SU-DHL-6 (cell line): Measurements from ENCODE around the gene MTHFD2.

Source experiments
- H2AFZ ChIP-seq: fragments of 200-600 bp; sonication (generic); 2 replicates; pipeline ENCODE4 v1.6.1; 2014; ENCODE audit warnings: low read depth, mild to moderate bottlenecking, moderate library complexity, mixed read lengths, antibody characterized with exemption, low read length; ENCODE audit not compliant: severe bottlenecking
- H3F3A ChIP-seq: fragments of 200-600 bp; shearing (Covaris generic); 2 replicates; pipeline ENCODE4 v1.6.0; 2016; ENCODE audit warnings: antibody characterized with exemption, mild to moderate bottlenecking; ENCODE audit not compliant: insufficient read depth
- H3K27ac ChIP-seq: fragments of 200-600 bp; sonication (generic); 2 replicates; pipeline ENCODE4 v1.5.1; 2016; ENCODE audit warnings: low read depth, mild to moderate bottlenecking, low read length, moderate library complexity, mixed read lengths
- H3K27me3 ChIP-seq: fragments of 200-600 bp; sonication (generic), shearing (Covaris generic); 2 replicates; pipeline ENCODE4 v1.6.0; 2014; ENCODE audit warnings: mild to moderate bottlenecking, low read length
- H3K36me3 ChIP-seq: fragments of 200-600 bp; sonication (generic); 2 replicates; pipeline ENCODE4 v1.6.1; 2014; ENCODE audit warnings: mild to moderate bottlenecking, low read length, mixed read lengths
- H3K4me2 ChIP-seq: fragments of 300-600, 200-600 bp; shearing (Covaris generic), sonication (generic); 2 replicates; pipeline ENCODE4 v1.6.0; 2014; ENCODE audit warnings: low read length, low read depth, mild to moderate bottlenecking; ENCODE audit not compliant: poor library complexity, severe bottlenecking
- H3K4me3 ChIP-seq: fragments of 200-600 bp; sonication (generic); 2 replicates; pipeline ENCODE4 v1.5.1; 2014; ENCODE audit warnings: antibody characterized with exemption, low read length, mild to moderate bottlenecking, mixed read lengths; ENCODE audit not compliant: insufficient read depth, poor library complexity, severe bottlenecking
- H3K79me2 ChIP-seq: fragments of 200-600 bp; sonication (generic); 2 replicates; pipeline ENCODE4 v1.6.1; 2014; ENCODE audit warnings: mild to moderate bottlenecking, low read length, moderate library complexity; ENCODE audit not compliant: insufficient read depth
- H3K9ac ChIP-seq: fragments of 200-600 bp; sonication (generic); 2 replicates; pipeline ENCODE4 v1.7.0; 2014; ENCODE audit warnings: mild to moderate bottlenecking, low read length
- H3K9me2 ChIP-seq: fragments of 200-600 bp; sonication (generic); replicated peaks from 2 replicates; pipeline ENCODE4 v1.6.1; 2014; ENCODE audit warnings: low read length; ENCODE audit not compliant: insufficient read depth
- H3K9me3 ChIP-seq: fragments of 200-600 bp; sonication (generic); 2 replicates; pipeline ENCODE4 v1.6.1; 2014; ENCODE audit warnings: low read length, mixed read lengths; ENCODE audit not compliant: insufficient read depth
- H4K20me1 ChIP-seq: fragments of 200-600 bp; sonication (generic); 2 replicates; pipeline ENCODE4 v1.6.1; 2014; ENCODE audit warnings: low read depth, mild to moderate bottlenecking, antibody characterized with exemption, low read length, moderate library complexity, mixed read lengths
- CTCF ChIP-seq: fragments of 200-600 bp; sonication (generic); IDR thresholded peaks from one replicate; pipeline ENCODE4 v1.5.1; 2017; ENCODE audit warnings: antibody characterized with exemption, mild to moderate bottlenecking, low read length, moderate library complexity; ENCODE audit not compliant: insufficient read depth, poor library complexity, severe bottlenecking
- EZH2phosphoT487 ChIP-seq: fragments of 200-600 bp; sonication (generic), shearing (Covaris generic); conservative IDR thresholded peaks from 2 replicates; pipeline ENCODE4 v1.6.1; 2018; ENCODE audit warnings: mild to moderate bottlenecking, antibody characterized with exemption, low read length, moderate library complexity, mixed read lengths

The MTHFD2 gene

GRCh38 chr2:74260495-74260894 lies 62.1 kb downstream of the MTHFD2 start:
- no peaks in the 10 kb centered on the region for H3F3A ChIP-seq
- no peaks in the 10 kb centered on the region for H3K27me3 ChIP-seq
- H3K9ac ChIP-seq: no peak overlapping the region
- H2AFZ ChIP-seq: no peak overlapping the region
- H3K4me3 ChIP-seq: no peak overlapping the region
- H3K27ac ChIP-seq: no peak overlapping the region
- TF ChIP-seq CTCF (no peak), EZH2phosphoT487 (no peak)
- H4K20me1 ChIP-seq: no peaks in the 10 kb centered on the region
- H3K79me2 ChIP-seq: no peaks in the 10 kb centered on the region
- H3K4me2 ChIP-seq: no peak overlapping the region
- no peaks in the 10 kb centered on the region for H3K9me3 ChIP-seq
- no peaks in the 10 kb centered on the region for H3K36me3 ChIP-seq
- H3K9me2 ChIP-seq: no peaks in the 10 kb centered on the region

- Histone ChIP-seq H3K4me3 (no peak overlapping the region), H3K36me3 (no peaks in the 10 kb centered on the region), H3K9me2 (no peaks in the 10 kb centered on the region), H3K9me3 (no peaks in the 10 kb centered on the region), H3K27ac (no peak overlapping the region), H3K9ac (no peak overlapping the region), H3K27me3 (no peaks in the 10 kb centered on the region), H3K79me2 (no peaks in the 10 kb centered on the region), H3K4me2 (no peak overlapping the region), H2AFZ (no peak overlapping the region), H4K20me1 (no peaks in the 10 kb centered on the region), H3F3A (no peaks in the 10 kb centered on the region)
- TF ChIP-seq CTCF: no peak
These were observed 62.9 kb downstream of the MTHFD2 start for GRCh38 chr2:74261204-74261864.

- Histone ChIP-seq H2AFZ (no peak overlapping the region), H4K20me1 (no peaks in the 10 kb centered on the region), H3K9me3 (no peaks in the 10 kb centered on the region), H3K4me2 (no peak overlapping the region), H3K9me2 (no peaks in the 10 kb centered on the region), H3F3A (no peaks in the 10 kb centered on the region), H3K27ac (no peak overlapping the region), H3K27me3 (no peaks in the 10 kb centered on the region), H3K4me3 (no peak overlapping the region), H3K79me2 (no peaks in the 10 kb centered on the region), H3K9ac (no peak overlapping the region), H3K36me3 (no peaks in the 10 kb centered on the region)
- TF ChIP-seq CTCF (no peak), EZH2phosphoT487 (no peak)
These were observed 64.3 kb downstream of the MTHFD2 start for GRCh38 chr2:74262681-74263080.
